ENCODE data around the gene HIVEP3.

DNA sequence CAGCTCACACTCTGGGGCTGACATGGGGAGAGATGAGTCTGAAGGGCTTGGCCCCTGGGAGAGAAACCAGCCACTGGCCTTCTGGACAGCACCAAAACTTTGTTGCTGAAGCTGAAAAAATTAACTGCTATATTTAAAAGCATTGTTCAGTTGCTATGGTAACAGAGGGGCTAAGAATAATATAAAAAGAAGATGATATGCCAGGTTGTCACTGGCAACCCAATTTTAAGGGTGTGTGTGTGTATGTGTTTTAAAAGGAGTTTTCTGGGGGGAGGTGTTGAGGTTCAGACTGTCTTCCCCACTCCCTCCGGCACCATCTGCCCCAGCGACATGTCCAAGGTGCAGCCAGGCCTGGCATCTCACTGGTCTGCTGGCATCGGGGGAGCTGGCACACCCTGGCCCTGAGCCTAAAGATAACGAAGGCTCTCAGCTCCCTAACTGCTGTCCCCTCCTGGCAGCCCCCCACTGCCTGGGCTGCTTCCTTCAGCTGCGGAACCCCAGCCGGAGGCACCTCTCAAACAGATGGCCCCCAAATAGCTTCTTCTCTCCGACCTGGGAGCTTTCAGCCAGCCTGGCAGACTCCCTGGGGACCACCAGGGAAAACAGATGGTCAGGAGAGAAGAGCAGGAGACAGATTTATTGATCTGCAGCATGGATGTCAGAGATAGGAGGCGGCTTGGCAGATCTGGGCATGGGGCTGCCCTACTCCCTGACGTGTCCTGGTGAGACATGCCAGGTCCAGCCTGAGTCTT is 203.9 kb downstream of the HIVEP3 start:
- TF ChIP-seq, protein P1, sequence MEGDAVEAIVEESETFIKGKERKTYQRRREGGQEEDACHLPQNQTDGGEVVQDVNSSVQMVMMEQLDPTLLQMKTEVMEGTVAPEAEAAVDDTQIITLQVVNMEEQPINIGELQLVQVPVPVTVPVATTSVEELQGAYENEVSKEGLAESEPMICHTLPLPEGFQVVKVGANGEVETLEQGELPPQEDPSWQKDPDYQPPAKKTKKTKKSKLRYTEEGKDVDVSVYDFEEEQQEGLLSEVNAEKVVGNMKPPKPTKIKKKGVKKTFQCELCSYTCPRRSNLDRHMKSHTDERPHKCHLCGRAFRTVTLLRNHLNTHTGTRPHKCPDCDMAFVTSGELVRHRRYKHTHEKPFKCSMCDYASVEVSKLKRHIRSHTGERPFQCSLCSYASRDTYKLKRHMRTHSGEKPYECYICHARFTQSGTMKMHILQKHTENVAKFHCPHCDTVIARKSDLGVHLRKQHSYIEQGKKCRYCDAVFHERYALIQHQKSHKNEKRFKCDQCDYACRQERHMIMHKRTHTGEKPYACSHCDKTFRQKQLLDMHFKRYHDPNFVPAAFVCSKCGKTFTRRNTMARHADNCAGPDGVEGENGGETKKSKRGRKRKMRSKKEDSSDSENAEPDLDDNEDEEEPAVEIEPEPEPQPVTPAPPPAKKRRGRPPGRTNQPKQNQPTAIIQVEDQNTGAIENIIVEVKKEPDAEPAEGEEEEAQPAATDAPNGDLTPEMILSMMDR (IDR thresholded peaks at IDR 0.05) = no peak
- TF ChIP-seq EZH2 (IDR thresholded peaks at IDR 0.05; ENCODE audit: borderline replicate concordance, insufficient read depth, low read depth, low read length, poor library complexity, severe bottlenecking) = no peak
